Measurements from ENCODE around the gene TEKT5.

Gene TEKT5

DNA sequence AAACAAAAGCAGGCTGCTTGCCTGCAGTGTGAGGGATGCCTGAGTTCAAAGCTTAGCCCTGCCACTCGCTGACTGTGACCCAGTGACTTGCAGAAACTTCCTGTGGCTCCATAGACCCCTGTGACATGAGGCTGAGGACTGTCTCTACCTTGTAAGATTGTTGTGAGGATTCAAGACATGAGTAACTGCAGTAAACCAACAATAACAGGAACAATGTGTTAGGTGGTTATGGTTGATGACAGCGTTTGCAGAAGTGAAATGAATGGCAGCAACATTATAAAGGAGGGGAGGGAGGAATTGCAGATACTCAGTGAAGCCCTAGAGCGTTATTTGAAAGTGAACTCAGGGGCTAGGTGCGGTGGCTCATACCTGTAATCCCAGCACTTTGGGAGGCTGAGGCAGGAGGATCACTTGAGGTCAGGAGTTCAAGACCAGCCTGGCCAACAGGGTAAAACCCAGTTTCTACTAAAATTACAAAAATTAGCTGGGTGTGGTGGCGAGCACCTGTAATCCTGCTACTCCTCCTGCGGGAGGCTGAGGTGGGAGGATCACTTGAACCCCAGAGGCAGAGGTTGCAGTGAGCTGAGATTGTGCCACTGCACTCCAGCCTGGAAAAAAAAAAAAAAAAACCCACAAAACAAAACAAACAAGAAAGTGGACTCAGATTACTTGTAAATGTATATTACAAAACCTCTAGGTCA lies 80.8 kb downstream of the TEKT5 start:
- H3K4me1 ChIP-seq = peaks cover 14% of the 10 kb centered on the region
- no peaks in the 10 kb centered on the region for H3K27me3 ChIP-seq
- DNase-seq = no peak
- no peak overlapping the region for H3K4me3 ChIP-seq (ENCODE audit: low read depth, low read length)
- no peaks in the 10 kb centered on the region for H3K36me3 ChIP-seq
- TF ChIP-seq, protein P1, sequence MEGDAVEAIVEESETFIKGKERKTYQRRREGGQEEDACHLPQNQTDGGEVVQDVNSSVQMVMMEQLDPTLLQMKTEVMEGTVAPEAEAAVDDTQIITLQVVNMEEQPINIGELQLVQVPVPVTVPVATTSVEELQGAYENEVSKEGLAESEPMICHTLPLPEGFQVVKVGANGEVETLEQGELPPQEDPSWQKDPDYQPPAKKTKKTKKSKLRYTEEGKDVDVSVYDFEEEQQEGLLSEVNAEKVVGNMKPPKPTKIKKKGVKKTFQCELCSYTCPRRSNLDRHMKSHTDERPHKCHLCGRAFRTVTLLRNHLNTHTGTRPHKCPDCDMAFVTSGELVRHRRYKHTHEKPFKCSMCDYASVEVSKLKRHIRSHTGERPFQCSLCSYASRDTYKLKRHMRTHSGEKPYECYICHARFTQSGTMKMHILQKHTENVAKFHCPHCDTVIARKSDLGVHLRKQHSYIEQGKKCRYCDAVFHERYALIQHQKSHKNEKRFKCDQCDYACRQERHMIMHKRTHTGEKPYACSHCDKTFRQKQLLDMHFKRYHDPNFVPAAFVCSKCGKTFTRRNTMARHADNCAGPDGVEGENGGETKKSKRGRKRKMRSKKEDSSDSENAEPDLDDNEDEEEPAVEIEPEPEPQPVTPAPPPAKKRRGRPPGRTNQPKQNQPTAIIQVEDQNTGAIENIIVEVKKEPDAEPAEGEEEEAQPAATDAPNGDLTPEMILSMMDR (IDR thresholded peaks at IDR 0.05; ENCODE audit: low read depth, low read length) = no peak
- H3K9me3 ChIP-seq = no peaks in the 10 kb centered on the region

DNA sequence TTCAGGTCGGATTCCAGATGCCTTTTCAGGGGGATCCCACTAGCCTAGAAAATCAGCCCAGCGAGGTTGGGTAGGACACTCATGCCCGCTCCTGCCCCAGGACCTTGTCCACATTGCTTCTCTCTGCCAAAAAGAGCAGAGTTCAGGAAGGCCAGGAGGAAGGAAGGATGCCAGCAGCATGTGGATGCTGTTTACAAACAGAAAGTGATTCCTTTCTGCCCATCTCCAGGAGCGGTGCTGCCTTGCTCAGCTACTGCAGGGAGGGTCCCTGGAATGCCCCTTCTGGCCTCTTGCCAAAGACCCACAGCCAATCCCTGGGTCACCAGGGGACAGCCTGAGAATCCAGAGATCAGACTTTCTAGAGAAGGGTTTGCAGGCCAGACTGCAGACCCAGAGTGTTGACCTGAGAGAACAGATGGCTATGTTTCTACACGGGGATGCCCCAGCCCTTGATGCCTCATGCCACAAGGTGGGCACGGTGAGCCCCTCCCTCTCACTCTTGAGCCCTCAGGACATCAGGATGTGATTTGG lies 82.0 kb downstream of the TEKT5 start:
- TF ChIP-seq, protein P1 (IDR thresholded peaks at IDR 0.05; ENCODE audit: low read depth, low read length) = no peak
- Histone ChIP-seq H3K36me3 (no peaks in the 10 kb centered on the region), H3K4me1 (peaks cover 11% of the 10 kb centered on the region)

DNA sequence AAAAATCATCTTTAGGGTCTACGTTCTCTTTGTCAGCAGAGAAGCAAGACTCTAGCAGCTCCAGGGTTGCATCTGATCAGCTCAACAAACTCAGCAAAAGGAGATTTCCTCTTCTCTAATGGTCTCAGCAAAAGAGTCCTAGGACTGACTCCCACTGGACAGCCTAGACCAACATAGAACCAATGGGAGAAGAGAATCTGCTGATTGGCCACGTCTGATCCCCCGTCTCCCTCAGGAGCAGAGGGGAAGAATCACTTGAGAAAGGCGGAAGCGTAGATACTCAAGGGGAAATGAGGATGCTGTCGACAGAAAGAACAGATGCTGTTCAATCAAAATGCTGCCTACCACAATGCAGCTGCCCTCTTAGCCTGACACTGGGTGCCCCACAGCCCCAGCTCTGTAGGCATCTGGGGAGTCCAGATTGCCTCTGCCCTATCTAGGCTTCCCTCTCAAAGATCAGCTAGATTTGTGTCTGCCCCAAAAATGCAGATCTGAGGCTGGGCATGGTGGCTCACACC lies 82.8 kb downstream of the TEKT5 start:
- DNase-seq = no peak
- TF ChIP-seq, protein P1 (IDR thresholded peaks at IDR 0.05; ENCODE audit: low read depth, low read length) = no peak
- no peaks in the 10 kb centered on the region for H3K27me3 ChIP-seq
- no peaks in the 10 kb centered on the region for H3K36me3 ChIP-seq
- peaks cover 3% of the 10 kb centered on the region for H3K4me1 ChIP-seq
- no peak overlapping the region for H3K4me3 ChIP-seq (ENCODE audit: low read depth, low read length)
- no peaks in the 10 kb centered on the region for H3K9me3 ChIP-seq

More for the DNA sequence above, 82.0 kb downstream of the TEKT5 start:
- H3K4me3 ChIP-seq (ENCODE audit: low read depth, low read length) = no peak overlapping the region
- H3K27me3 ChIP-seq = no peaks in the 10 kb centered on the region
- H3K9me3 ChIP-seq = no peaks in the 10 kb centered on the region
- DNase-seq = no peak

DNA sequence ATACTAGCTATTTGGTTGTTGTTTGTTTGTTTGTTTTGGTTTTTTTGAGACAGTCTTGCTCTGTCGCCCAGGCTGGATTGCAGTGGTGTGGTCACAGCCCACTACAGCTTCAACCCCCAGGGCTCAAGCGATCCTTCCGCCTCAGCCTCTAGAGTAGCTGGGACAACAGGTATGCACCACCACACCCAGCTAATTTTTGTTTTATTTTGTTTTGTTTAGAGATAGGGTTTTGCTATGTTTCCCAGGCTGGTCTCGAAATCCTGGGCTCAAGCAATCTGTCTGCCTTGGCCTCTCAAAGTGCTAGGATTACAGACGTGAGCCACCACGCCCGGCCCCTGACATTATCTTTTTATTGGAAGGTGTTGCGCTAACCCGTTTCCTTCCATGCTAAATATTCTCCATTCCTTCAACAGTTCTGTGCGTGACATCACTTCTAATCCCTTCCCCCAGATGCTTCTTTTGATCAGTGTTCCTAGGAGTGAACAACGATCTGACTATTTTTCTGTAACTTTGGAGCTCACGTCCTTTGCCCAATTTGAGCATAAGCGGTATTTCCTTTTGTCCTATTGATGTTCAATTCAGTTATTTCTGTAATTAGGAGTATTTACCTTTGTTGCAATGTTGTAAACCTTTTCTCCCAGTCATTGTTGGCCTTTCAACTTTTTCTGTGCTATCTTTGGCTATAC lies 84.1 kb downstream of the TEKT5 start:
- H3K4me1 ChIP-seq = no peaks in the 10 kb centered on the region

DNA sequence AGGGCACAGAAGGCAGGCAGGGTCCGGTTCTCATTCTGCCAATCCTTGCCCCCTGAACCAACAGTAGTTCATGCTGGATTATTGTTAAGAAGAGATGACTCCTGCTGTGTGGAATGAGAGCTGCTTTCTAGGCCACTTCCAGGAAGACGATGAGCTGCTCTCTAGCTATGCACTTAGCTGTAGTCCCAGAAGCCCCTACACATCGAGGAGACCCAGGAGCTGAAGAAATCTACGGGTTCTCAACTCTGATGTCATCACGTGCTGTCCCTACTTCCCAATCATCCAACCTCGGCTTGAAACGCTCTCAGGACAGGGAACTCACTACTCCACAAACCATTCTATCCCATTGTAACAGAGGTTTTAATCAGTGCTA lies 85.3 kb downstream of the TEKT5 start:
- TF ChIP-seq, protein P1 (IDR thresholded peaks at IDR 0.05; ENCODE audit: low read depth, low read length) = no peak
- Histone ChIP-seq H3K36me3 (no peaks in the 10 kb centered on the region), H3K4me3 (ENCODE audit: low read depth, low read length) (no peak overlapping the region), H3K27me3 (no peaks in the 10 kb centered on the region), H3K9me3 (no peaks in the 10 kb centered on the region), H3K4me1 (no peaks in the 10 kb centered on the region)
- no peak for DNase-seq

More for the DNA sequence above, 84.1 kb downstream of the TEKT5 start:
- TF ChIP-seq, protein P1 (IDR thresholded peaks at IDR 0.05; ENCODE audit: low read depth, low read length) = no peak
- no peaks in the 10 kb centered on the region for H3K27me3 ChIP-seq
- H3K4me3 ChIP-seq (ENCODE audit: low read depth, low read length) = no peak overlapping the region
- H3K36me3 ChIP-seq = no peaks in the 10 kb centered on the region
- DNase-seq = no peak
- H3K9me3 ChIP-seq = no peaks in the 10 kb centered on the region

Measured in BE2C (cell line).